ENCODE measurements around the gene HS3ST3A1.
"Not testable (repeated sequence)": the region's sequence is repeated elsewhere in the genome, so short reads cannot be mapped to it uniquely, and the experiment has no call there.

HS3ST3A1 gene

GRCh38 chr17:13538841-13539411 lies 62.8 kb downstream of the HS3ST3A1 start:
- no peak for DNase-seq

- DNase-seq, result no peak
These were observed 63.7 kb downstream of the HS3ST3A1 start for GRCh38 chr17:13537871-13538643.

- no peak for DNase-seq
These were observed 64.5 kb downstream of the HS3ST3A1 start for GRCh38 chr17:13537167-13537731.

- DNase-seq, result no peak
These were observed 66.8 kb downstream of the HS3ST3A1 start for GRCh38 chr17:13534946-13535345.

- no peak for DNase-seq
These were observed 70.0 kb downstream of the HS3ST3A1 start for GRCh38 chr17:13531721-13532120.

GRCh38 chr17:13525876-13526275 lies 75.9 kb downstream of the HS3ST3A1 start:
- DNase-seq, result no peak

- no peak for DNase-seq
These were observed 78.6 kb downstream of the HS3ST3A1 start for GRCh38 chr17:13523164-13523563.

- DNase-seq, result no peak
These were observed 79.0 kb downstream of the HS3ST3A1 start for GRCh38 chr17:13522749-13523148.

- DNase-seq, result no peak
These were observed 79.9 kb downstream of the HS3ST3A1 start for GRCh38 chr17:13521784-13522183.

- DNase-seq, result no peak
These were observed 80.7 kb downstream of the HS3ST3A1 start for GRCh38 chr17:13520899-13521572.

- DNase-seq, result no peak
These were observed 83.3 kb downstream of the HS3ST3A1 start for GRCh38 chr17:13518261-13519000.

GRCh38 chr17:13513039-13513405 lies 88.7 kb downstream of the HS3ST3A1 start:
- no peak for DNase-seq

- DNase-seq, result no peak
These were observed 91.7 kb downstream of the HS3ST3A1 start for GRCh38 chr17:13510062-13510461.

- DNase-seq, result no peak
These were observed 92.2 kb downstream of the HS3ST3A1 start for GRCh38 chr17:13509527-13509926.

GRCh38 chr17:13508896-13509295 lies 92.8 kb downstream of the HS3ST3A1 start:
- no peak for DNase-seq

GRCh38 chr17:13503526-13503925 lies 98.2 kb downstream of the HS3ST3A1 start:
- DNase-seq, result no peak

- DNase-seq, result no peak
These were observed 99.5 kb downstream of the HS3ST3A1 start for GRCh38 chr17:13502263-13502662.

- no peak for DNase-seq
These were observed 100.8 kb downstream of the HS3ST3A1 start for GRCh38 chr17:13500947-13501346.

GRCh38 chr17:13498184-13498583 lies 103.5 kb downstream of the HS3ST3A1 start:
- DNase-seq, result no peak

- DNase-seq, result not testable (repeated sequence)
These were observed 105.1 kb downstream of the HS3ST3A1 start for GRCh38 chr17:13496553-13497056.

- no peak for DNase-seq
These were observed 106.3 kb downstream of the HS3ST3A1 start for GRCh38 chr17:13495423-13495822.
